AG04450 (cell line): ENCODE measurements around the gene KIAA1217. TPM values are rescaled to one million over a fixed set of nuclear protein-coding genes. Genes with fewer than 3 reads are reported as not detected.

Source experiments
- CTCF ChIA-PET: fragments of 300-600, 350-600 bp; formaldehyde crosslinking; extraction: SDS; loops from one replicate; lab custom pipeline; 2022; ENCODE audit warnings: antibody characterized with exemption, inconsistent platforms; lab: Charles Lee
- POLR2A ChIA-PET: fragments of 350-600 bp; formaldehyde crosslinking; extraction: SDS; loops from one replicate; lab custom pipeline; 2021; ENCODE audit warnings: antibody characterized with exemption, inconsistent platforms; lab: Yijun Ruan, JAX
- DNase-seq: peaks from one replicate; pipeline ENCODE4 v3.0.0-alpha.2; 2011; ENCODE audit warnings: low read depth, low spot score
- H3K27ac ChIP-seq: one replicate; pipeline ENCODE4 v1.5.1; 2012; ENCODE audit warnings: low read depth, low read length, control low read depth
- H3K27me3 ChIP-seq: one replicate; pipeline ENCODE4 v1.6.0; 2012; ENCODE audit warnings: low read length; ENCODE audit not compliant: control insufficient read depth, insufficient read depth
- H3K4me3 ChIP-seq: 2 replicates; pipeline ENCODE4 v1.5.1; 2011; ENCODE audit warnings: mild to moderate bottlenecking, low read depth, low read length, control low read depth
- H3K9me3 ChIP-seq: 2 replicates; pipeline ENCODE4 v1.5.1; 2012; ENCODE audit warnings: low read length; ENCODE audit not compliant: control insufficient read depth, insufficient read depth
- polyA plus RNA-seq: library from polyadenylated mRNA; depleted of rRNA; stranded (reverse); fragments of >200 nt; gene quantifications from 2 replicates; pipeline ENCODE4 v1.2.3, GENCODE V29; 2011
- TF ChIP-seq, protein P1 (sequence below): IDR thresholded peaks from 2 replicates; pipeline ENCODE4 v1.5.1; 2011; ENCODE audit warnings: low read depth, low read length, control low read depth, inconsistent platforms

The KIAA1217 gene
- polyA plus RNA-seq, 1 experiment: 5.4 TPM

DNA sequence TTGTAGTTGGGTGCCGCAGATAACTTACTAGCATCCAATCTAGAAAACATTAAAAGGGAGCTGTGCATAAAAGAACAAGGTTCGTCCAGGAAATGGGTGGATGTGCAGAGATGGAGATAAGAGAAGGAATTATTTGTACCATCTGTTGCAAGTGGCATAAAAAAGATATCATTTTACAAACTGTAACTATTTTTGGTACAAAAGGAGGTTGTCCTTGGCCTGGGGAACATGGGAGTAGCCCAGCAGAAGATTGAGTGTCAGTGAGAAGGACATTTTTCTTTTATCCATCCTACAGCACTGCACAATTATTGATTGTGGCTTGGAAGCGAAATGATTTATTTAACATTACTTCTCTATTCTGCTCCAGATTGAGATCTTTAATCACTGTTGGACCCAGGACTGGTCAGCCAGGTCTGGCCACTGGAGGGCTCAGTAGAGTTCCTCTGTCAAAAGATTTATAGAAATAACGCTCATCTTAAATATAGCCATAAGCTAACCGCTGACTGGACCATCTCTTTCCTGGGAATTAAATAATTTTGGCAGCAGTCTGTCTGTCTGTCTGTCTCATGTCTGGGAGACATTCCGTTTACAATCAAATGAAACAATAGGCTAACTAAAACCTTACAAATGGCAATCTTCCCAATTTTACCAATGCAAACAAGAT, 254.1 kb downstream of the KIAA1217 start:
- Histone ChIP-seq H3K4me3 (no peak overlapping the region), H3K9me3 (no peaks in the 10 kb centered on the region), H3K27me3 (no peaks in the 10 kb centered on the region), H3K27ac (peak overlapping the region; percentile 32)
- CTCF ChIA-PET: interaction anchor here (1.4 kb wide), 1 partner anchor 10 kb away, joined by 3 read pairs; no protein-coding TSS in a partner anchor
- TF ChIP-seq, protein P1, sequence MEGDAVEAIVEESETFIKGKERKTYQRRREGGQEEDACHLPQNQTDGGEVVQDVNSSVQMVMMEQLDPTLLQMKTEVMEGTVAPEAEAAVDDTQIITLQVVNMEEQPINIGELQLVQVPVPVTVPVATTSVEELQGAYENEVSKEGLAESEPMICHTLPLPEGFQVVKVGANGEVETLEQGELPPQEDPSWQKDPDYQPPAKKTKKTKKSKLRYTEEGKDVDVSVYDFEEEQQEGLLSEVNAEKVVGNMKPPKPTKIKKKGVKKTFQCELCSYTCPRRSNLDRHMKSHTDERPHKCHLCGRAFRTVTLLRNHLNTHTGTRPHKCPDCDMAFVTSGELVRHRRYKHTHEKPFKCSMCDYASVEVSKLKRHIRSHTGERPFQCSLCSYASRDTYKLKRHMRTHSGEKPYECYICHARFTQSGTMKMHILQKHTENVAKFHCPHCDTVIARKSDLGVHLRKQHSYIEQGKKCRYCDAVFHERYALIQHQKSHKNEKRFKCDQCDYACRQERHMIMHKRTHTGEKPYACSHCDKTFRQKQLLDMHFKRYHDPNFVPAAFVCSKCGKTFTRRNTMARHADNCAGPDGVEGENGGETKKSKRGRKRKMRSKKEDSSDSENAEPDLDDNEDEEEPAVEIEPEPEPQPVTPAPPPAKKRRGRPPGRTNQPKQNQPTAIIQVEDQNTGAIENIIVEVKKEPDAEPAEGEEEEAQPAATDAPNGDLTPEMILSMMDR: peak; percentile 37; the same call in 1 of the 2 replicates
- DNase-seq: no peak
- POLR2A ChIA-PET: no interaction called here

DNA sequence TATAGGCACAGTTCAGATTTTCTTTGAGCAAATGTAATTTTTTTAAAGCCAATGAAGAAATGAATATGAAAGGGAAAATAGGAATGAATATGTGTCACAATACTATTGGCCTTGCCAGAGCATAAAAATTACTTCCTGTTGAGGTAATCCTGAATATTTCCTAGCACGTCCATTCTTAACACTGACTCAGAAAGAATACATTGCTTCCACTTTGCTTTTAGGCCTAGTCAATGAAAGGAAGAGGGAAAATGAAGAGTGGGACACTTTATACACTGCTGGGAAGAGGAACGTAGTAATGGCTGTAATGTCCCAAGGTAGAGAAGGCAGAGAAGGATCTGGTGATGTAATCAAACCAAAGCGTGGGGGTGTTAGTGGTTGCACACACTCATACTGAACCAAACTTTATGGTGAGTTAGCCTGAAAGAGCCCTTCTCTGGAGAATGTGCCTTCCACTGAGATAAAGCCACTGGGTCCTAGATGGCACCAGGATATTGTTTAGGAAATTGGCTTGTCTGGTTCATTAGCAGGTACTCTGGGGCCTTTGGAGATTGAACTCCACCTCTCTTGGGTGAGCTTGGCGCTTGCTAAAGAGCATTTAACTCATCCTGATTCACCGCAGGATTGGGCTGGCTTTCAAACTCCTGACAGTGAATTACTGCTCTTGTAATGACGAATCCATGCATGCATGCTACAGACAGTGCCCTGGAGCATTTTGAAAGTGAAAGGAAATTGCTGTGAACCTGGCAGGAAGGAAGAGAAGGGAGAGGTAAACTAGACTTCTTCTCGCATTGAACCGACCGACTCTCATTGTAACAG, 254.9 kb downstream of the KIAA1217 start:
- Histone ChIP-seq H3K27me3 (no peaks in the 10 kb centered on the region), H3K9me3 (no peaks in the 10 kb centered on the region), H3K27ac (peak overlapping the region; percentile 94), H3K4me3 (peak overlapping the region; percentile 25)
- DNase-seq: peak; percentile 88
- TF ChIP-seq, protein P1: no peak
- ChIA-PET CTCF (interaction anchor here (1.4 to 1.5 kb wide), 2 partner anchors 11 to 47 kb away, joined by 3 to 5 read pairs; no protein-coding TSS in a partner anchor), POLR2A (no interaction called here)

DNA sequence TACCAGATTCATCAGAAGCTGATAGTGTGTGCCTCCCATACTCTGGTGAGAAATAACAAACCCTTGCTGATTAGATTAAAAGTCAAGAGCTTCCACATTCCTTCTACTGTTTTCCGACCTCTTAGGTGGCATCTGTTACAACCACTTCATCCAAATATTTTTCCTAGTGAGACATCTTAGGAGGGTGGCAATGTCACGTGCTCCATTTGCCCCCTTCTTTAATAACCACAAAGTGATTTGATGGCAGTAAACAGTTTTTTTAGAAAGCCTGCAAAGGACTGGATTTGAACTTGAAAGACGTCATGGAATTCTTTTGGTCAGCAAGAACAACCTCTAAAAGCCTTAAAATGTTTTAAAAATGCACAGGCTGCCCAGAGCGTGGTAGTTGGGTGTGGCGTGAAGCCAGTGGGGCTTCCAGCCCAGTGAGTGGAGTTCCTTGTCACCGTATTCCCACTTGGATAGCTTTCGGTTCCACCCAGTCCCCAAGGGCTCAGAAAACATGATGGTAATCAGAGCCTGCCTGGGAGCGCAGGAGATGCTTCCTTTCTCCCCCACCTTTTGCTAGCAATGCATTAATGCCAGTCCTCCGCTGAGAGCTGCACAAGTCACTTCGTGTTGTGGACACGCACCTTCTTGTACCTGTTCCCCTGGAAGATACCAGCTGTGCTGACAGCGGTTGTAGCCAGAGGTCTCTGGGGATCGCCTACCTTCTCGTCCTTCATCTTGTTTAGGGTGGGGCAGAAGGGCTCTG, 256.4 kb downstream of the KIAA1217 start:
- CTCF ChIA-PET: interaction anchor here (1.5 kb wide), 1 partner anchor 48 kb away, joined by 5 read pairs; no protein-coding TSS in a partner anchor
- H3K9me3 ChIP-seq: no peaks in the 10 kb centered on the region
- peak overlapping the region; percentile 94 for H3K27ac ChIP-seq
- H3K4me3 ChIP-seq: no peak overlapping the region
- POLR2A ChIA-PET: interaction anchor here (1.5 kb wide), 1 partner anchor 12 kb away, joined by 3 read pairs; no protein-coding TSS in a partner anchor
- no peak for DNase-seq
- TF ChIP-seq, protein P1: no peak
- H3K27me3 ChIP-seq: no peaks in the 10 kb centered on the region

DNA sequence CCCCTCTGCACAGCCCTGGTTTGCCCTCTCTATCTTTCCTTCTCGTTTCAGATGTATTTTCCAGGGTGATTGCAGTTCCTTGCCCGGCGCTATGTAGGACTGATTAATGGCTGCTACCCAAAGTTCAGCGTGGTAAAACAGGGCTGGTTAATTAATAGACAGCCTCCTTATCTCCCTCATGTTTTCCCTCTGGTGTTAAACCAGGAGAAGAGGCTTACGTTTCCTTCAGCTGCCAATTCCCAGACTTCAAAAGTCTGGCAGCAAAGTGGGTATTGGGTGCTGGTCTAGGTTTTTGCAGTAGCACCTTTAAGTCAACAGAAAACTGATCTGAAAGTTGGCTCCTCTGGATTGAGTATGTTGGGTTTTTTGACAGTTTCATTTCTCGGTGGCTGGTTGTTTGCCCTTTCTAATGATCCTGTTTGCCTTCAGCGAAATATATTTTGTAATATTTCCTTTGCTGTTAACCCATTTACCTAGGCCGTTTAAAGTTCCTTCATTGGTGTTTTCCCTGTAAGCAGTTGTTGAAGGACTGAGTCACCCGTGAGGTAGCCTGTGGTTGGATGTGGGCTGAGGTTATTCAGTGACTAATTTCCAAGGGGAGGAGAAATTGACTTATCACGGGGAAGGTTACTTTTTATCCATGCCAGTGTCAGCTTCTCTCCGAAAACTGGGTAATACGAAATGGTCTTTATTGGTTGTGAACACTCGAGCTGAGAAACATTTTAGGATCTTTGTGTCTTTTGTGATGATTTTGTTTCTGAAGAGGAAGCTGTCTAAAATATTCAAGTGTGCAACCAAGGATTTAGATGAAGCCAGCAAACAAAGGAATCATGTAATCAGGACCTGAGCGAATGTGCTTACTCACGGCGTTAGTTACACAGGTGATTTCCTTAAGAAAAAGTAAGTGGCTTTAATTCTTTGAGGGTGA, 257.2 kb downstream of the KIAA1217 start:
- no peaks in the 10 kb centered on the region for H3K27me3 ChIP-seq
- peak overlapping the region; percentile 85 for H3K27ac ChIP-seq
- POLR2A ChIA-PET: interaction anchor here (1.5 kb wide), 1 partner anchor 13 kb away, joined by 3 read pairs; no protein-coding TSS in a partner anchor
- CTCF ChIA-PET: interaction anchor here (1.1 to 2.0 kb wide), 3 partner anchors 10 to 107 kb away, joined by 4 to 7 read pairs (median 4); no protein-coding TSS in a partner anchor
- peak overlapping the region; percentile 55 for H3K4me3 ChIP-seq
- TF ChIP-seq, protein P1: no peak
- no peaks in the 10 kb centered on the region for H3K9me3 ChIP-seq
- peak; percentile 79 for DNase-seq
